Globus pallidus (tissue), 1 donor: ENCODE measurements around the gene RGS14.
"Not testable (repeated sequence)": the region's sequence is repeated elsewhere in the genome, so short reads cannot be mapped to it uniquely, and the experiment has no call there.

Experiments
- DNase-seq: peaks from one replicate; pipeline ENCODE4 v3.0.0-alpha.2; 2015; ENCODE audit warnings: low spot score

RGS14 gene

GRCh38 chr5:177328545-177329231 lies 29.0 kb upstream of the RGS14 start:
- DNase-seq = no peak

GRCh38 chr5:177329883-177330282 lies 27.8 kb upstream of the RGS14 start:
- no peak for DNase-seq

- no peak for DNase-seq
Observed at GRCh38 chr5:177330991-177331842, 26.5 kb upstream of the RGS14 start.

- no peak for DNase-seq
Observed at GRCh38 chr5:177332031-177332895, 25.5 kb upstream of the RGS14 start.

- no peak for DNase-seq
Observed at GRCh38 chr5:177332896-177333260, 24.8 kb upstream of the RGS14 start.

- DNase-seq = no peak
Observed at GRCh38 chr5:177333420-177334154, 24.1 kb upstream of the RGS14 start.

GRCh38 chr5:177334155-177334551 lies 23.6 kb upstream of the RGS14 start:
- no peak for DNase-seq

- no peak for DNase-seq
Observed at GRCh38 chr5:177334781-177335700, 22.7 kb upstream of the RGS14 start.

GRCh38 chr5:177335701-177336065 lies 22.0 kb upstream of the RGS14 start:
- no peak for DNase-seq

GRCh38 chr5:177336112-177336511 lies 21.6 kb upstream of the RGS14 start:
- no peak for DNase-seq

- DNase-seq = no peak
Observed at GRCh38 chr5:177336603-177337494, 20.9 kb upstream of the RGS14 start.

GRCh38 chr5:177338251-177339106 lies 19.2 kb upstream of the RGS14 start:
- no peak for DNase-seq

- no peak for DNase-seq
Observed at GRCh38 chr5:177339107-177339638, 18.6 kb upstream of the RGS14 start.

GRCh38 chr5:177343000-177343399 lies 14.7 kb upstream of the RGS14 start:
- DNase-seq = not testable (repeated sequence)

- no peak for DNase-seq
Observed at GRCh38 chr5:177343777-177344176, 13.9 kb upstream of the RGS14 start.

GRCh38 chr5:177344891-177345290 lies 12.8 kb upstream of the RGS14 start:
- DNase-seq = no peak

GRCh38 chr5:177346820-177347219 lies 10.9 kb upstream of the RGS14 start:
- DNase-seq = no peak

- DNase-seq = no peak
Observed at GRCh38 chr5:177347699-177348098, 10.0 kb upstream of the RGS14 start.

GRCh38 chr5:177349362-177349647 lies 8.4 kb upstream of the RGS14 start:
- DNase-seq = no peak
